Heart left ventricle (tissue), 13 donors: ENCODE data around the gene DNAL1.

Experiments
- CTCF ChIP-seq, 12 donors: fragments of 200-600 bp; sonication (generic) in 4 of 12; IDR thresholded peaks; one replicate each; pipeline versions ENCODE4 v1.5.0 to v1.8.0; 2018 to 2022; ENCODE audit warnings: antibody characterized with exemption in 12 of 12, mild to moderate bottlenecking in 5 of 12
- POLR2A ChIP-seq, 2 donors: fragments of 450-650 bp; IDR thresholded peaks; one replicate each; pipeline ENCODE4 v1.6.1; 2017; ENCODE audit warnings: antibody characterized with exemption in 2 of 2, mild to moderate bottlenecking in 2 of 2, moderate library complexity in 2 of 2
- donor health status: ischemic (EF 13 %, LVEDD 7.1; RV severe dilation, severe dysfunction).
- donor health status: DM: no; HTN: yes; CAD: no.
- donor health status: DM: no; HTN: no; CAD: no.
- donor health status: ischemic (EF 25% LVEDD 6.9; RV normal size, moderate dysfunction).
- donor health status: ischemic (EF 25% LVEDD 5.7; RV mildly dilated, moderate dysfunction).
- donor health status: ischemic (EF 35%, LVEDD 5.7; RV mildly dilated, moderate dysfunction).
- donor health status: nonischemic (EF 11% LVEDD 7.7; RV severe dilation, severe dysfunction).
- donor health status: DM: yes; HTN: yes; CAD: no.
- donor health status: PGD.
- donor health status: ischemic (EF 29% LVEDD 5.4; RV normal size, mild dysfunction).
- donor health status: nonischemic (EF 23%, LVEDD 6.1; RV moderate dilation, normal function).

- no peak for TF ChIP-seq POLR2A (IDR thresholded peaks at IDR 0.05)
- no peak for TF ChIP-seq CTCF (IDR thresholded peaks at IDR 0.05)
These were observed 40.5 kb downstream of the DNAL1 start for GRCh38 chr14:73685328-73685727.
